ENCODE measurements around the gene CAB39.

Gene CAB39

DNA sequence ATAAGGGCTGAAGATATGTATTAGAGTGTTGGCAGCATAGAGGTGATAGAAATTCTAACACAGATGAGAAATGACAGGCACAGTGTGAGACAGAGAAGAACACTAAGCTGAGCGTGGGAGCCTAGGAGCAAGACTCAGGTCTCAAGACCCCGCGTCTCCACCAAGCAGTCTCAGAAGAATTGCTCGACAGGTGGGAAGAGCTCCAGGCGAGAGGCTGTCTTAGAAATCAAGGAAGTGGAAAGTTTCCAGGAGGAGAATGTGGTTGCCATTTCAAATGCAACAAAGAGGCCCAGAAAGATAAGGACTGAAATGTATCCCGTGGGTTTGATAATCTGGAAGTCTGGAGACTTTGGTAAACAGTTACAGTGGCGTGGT, 31.5 kb upstream of the CAB39 start:
- Histone ChIP-seq H3K4me2 (ENCODE audit: insufficient read depth, low read length) (no peak overlapping the region), H3K9me3 (ENCODE audit: insufficient read depth, low read length, severe bottlenecking) (no peaks in the 10 kb centered on the region), H4K20me1 (ENCODE audit: insufficient read depth, low read length) (no peaks in the 10 kb centered on the region), H3K9ac (ENCODE audit: low read depth, low read length) (no peak overlapping the region), H3K4me1 (ENCODE audit: insufficient read depth, low read length) (0 out of 2 replicates have a peak, but pooled peaks cover 5% of the 10 kb centered on the region), H3K4me3 (ENCODE audit: low read depth in 1 of 2, low read length in 2 of 2) (no peak overlapping the region), H3K36me3 (ENCODE audit: insufficient read depth, low read length) (no peaks in the 10 kb centered on the region), H3K79me2 (ENCODE audit: insufficient read depth, low read length) (no peaks in the 10 kb centered on the region), H3K27ac (ENCODE audit: low read length) (no peak overlapping the region), H3K27me3 (ENCODE audit: insufficient read depth, low read length, poor library complexity) (no peaks in the 10 kb centered on the region), H2AFZ (ENCODE audit: low read depth, low read length) (no peak overlapping the region)
- ATAC-seq (ENCODE audit: insufficient read depth, low read depth) (no peak), DNase-seq (no peak)
- TF ChIP-seq, protein P1, sequence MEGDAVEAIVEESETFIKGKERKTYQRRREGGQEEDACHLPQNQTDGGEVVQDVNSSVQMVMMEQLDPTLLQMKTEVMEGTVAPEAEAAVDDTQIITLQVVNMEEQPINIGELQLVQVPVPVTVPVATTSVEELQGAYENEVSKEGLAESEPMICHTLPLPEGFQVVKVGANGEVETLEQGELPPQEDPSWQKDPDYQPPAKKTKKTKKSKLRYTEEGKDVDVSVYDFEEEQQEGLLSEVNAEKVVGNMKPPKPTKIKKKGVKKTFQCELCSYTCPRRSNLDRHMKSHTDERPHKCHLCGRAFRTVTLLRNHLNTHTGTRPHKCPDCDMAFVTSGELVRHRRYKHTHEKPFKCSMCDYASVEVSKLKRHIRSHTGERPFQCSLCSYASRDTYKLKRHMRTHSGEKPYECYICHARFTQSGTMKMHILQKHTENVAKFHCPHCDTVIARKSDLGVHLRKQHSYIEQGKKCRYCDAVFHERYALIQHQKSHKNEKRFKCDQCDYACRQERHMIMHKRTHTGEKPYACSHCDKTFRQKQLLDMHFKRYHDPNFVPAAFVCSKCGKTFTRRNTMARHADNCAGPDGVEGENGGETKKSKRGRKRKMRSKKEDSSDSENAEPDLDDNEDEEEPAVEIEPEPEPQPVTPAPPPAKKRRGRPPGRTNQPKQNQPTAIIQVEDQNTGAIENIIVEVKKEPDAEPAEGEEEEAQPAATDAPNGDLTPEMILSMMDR (IDR thresholded peaks at IDR 0.05; ENCODE audit: borderline replicate concordance, extremely low read depth, low read length, poor library complexity, severe bottlenecking), result no peak
- TF ChIP-seq EZH2 (IDR thresholded peaks at IDR 0.05; ENCODE audit: borderline replicate concordance, low read depth, low read length, severe bottlenecking), result no peak

DNA sequence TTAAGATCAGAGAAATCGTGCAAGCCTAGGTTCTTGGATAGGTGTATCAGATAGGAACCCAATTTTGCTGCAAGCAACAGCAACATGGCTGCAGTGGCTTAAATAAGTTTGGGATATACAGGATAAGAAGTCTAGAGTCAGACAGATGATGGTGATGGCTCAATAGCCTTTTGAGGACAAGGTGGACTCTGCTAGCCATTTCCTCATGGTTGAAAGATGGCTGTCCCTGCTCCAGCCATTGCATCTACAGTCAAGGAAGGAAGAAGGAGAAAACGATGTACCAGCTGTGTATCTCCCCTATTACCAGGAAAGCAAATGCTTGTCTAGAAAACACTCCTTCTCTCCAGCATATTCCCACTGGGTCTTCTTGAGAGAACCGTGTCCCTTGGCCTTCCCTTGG, 30.1 kb upstream of the CAB39 start:
- H3K27ac ChIP-seq (ENCODE audit: low read length), result no peak overlapping the region
- H2AFZ ChIP-seq (ENCODE audit: low read depth, low read length), result no peak overlapping the region
- no peaks in the 10 kb centered on the region for H3K27me3 ChIP-seq (ENCODE audit: insufficient read depth, low read length, poor library complexity)
- no peaks in the 10 kb centered on the region for H3K36me3 ChIP-seq (ENCODE audit: insufficient read depth, low read length)
- H3K4me1 ChIP-seq (ENCODE audit: insufficient read depth, low read length), result 0 out of 2 replicates have a peak, but pooled peaks cover 5% of the 10 kb centered on the region
- H3K9ac ChIP-seq (ENCODE audit: low read depth, low read length), result no peak overlapping the region
- TF ChIP-seq, protein P1 (IDR thresholded peaks at IDR 0.05; ENCODE audit: borderline replicate concordance, extremely low read depth, low read length, poor library complexity, severe bottlenecking), result no peak
- no peak for TF ChIP-seq EZH2 (IDR thresholded peaks at IDR 0.05; ENCODE audit: borderline replicate concordance, low read depth, low read length, severe bottlenecking)
- no peaks in the 10 kb centered on the region for H3K9me3 ChIP-seq (ENCODE audit: insufficient read depth, low read length, severe bottlenecking)
- no peak overlapping the region for H3K4me2 ChIP-seq (ENCODE audit: insufficient read depth, low read length)
- H4K20me1 ChIP-seq (ENCODE audit: insufficient read depth, low read length), result no peaks in the 10 kb centered on the region
- no peaks in the 10 kb centered on the region for H3K79me2 ChIP-seq (ENCODE audit: insufficient read depth, low read length)
- ATAC-seq (ENCODE audit: insufficient read depth, low read depth), result no peak
- no peak overlapping the region for H3K4me3 ChIP-seq (ENCODE audit: low read depth in 1 of 2, low read length in 2 of 2)
- DNase-seq, result no peak

DNA sequence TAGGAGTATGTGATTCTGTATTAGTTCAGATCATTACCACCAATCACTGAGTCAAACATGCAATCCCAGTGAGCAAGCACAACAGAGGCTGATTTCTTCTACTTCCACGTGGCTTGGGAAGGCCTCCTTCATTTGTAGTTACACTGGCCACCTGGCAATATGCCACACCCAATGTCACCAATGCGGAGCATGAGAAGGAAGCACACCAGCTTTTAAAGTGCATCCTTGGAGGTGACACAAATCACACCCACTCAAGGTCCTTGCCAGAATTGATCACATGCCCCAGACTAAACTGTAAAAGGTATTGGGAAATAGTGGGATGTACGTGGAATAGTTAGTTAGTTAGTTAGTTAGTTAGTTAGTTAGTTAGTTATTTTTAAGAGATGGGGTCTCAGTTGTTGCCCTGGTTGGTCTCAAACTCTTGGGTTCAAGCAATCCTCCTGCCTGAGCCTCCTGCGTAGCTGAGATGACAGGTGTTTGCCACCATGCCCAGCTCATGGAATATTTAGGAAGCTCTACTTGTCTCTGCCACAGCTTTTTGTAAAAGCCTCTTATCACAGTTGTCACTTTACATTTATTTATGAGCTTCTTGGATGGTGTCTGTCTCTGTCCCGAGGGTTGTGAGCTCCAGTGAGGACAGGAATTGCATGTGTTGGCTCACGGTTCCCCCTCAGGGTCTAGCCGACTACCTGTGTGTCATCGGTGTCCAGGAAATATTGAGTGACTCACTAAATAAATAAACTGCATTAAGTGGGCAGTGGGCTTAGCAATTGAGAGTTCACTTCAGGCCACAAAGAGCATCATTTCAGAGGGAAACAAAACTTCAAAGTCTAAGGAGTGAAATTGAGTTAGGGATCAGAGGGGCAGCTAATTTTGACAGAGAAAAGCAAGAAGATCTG, 28.1 kb upstream of the CAB39 start:
- Histone ChIP-seq H3K4me2 (ENCODE audit: insufficient read depth, low read length) (no peak overlapping the region), H3K9me3 (ENCODE audit: insufficient read depth, low read length, severe bottlenecking) (no peaks in the 10 kb centered on the region), H3K36me3 (ENCODE audit: insufficient read depth, low read length) (no peaks in the 10 kb centered on the region), H3K4me1 (ENCODE audit: insufficient read depth, low read length) (no peaks in the 10 kb centered on the region), H3K27ac (ENCODE audit: low read length) (no peak overlapping the region), H3K79me2 (ENCODE audit: insufficient read depth, low read length) (no peaks in the 10 kb centered on the region), H3K9ac (ENCODE audit: low read depth, low read length) (no peak overlapping the region), H4K20me1 (ENCODE audit: insufficient read depth, low read length) (no peaks in the 10 kb centered on the region), H2AFZ (ENCODE audit: low read depth, low read length) (no peak overlapping the region), H3K4me3 (ENCODE audit: low read depth in 1 of 2, low read length in 2 of 2) (no peak overlapping the region), H3K27me3 (ENCODE audit: insufficient read depth, low read length, poor library complexity) (no peaks in the 10 kb centered on the region)
- no peak for TF ChIP-seq EZH2 (IDR thresholded peaks at IDR 0.05; ENCODE audit: borderline replicate concordance, low read depth, low read length, severe bottlenecking)
- TF ChIP-seq, protein P1 (IDR thresholded peaks at IDR 0.05; ENCODE audit: borderline replicate concordance, extremely low read depth, low read length, poor library complexity, severe bottlenecking), result no peak
- ATAC-seq (ENCODE audit: insufficient read depth, low read depth) (no peak), DNase-seq (no peak)
